Measurements from ENCODE around the gene BCL11A.

GRCh38 chr2:60527762-60528161 is 25.7 kb downstream of the BCL11A start:
- TF ChIP-seq CTCF (IDR thresholded peaks at IDR 0.05; ENCODE audit: poor library complexity, severe bottlenecking) (no peak), EP300 (conservative IDR thresholded peaks at IDR 0.05; ENCODE audit: poor library complexity, severe bottlenecking) (no peak), TAF1 (IDR thresholded peaks at IDR 0.05; ENCODE audit: low read depth) (no peak)
